A549 (cell line): Measurements from ENCODE around the gene PLPPR4. TPM values are rescaled to one million over a fixed set of nuclear protein-coding genes. Genes with fewer than 3 reads are reported as not detected.
A peak's percentile ranks its signal among the peaks of the same experiment; 100 is the strongest.
"Not testable (repeated sequence)": the region's sequence is repeated elsewhere in the genome, so short reads cannot be mapped to it uniquely, and the experiment has no call there.

Source experiments
- ATAC-seq, 2 experiments: fragments of 200-7000 bp in 1 of 2; fragments of >200 bp in 1 of 2; cut with Nextera tagmentation in 1 of 2; cut with Tn5 transposase in 1 of 2; 3 replicates each; pipeline versions ENCODE4 v1.8.0 to v1.9.1; 2018 to 2020; ENCODE audit warnings: mild to moderate bottlenecking in 1 of 2, moderate library complexity in 1 of 2
- CTCF ChIA-PET: fragments of 300-600 bp; sonication (Branson Sonifier 250); formaldehyde crosslinking; extraction: SDS; loops from one replicate; lab custom pipeline; 2021; ENCODE audit warnings: antibody characterized with exemption, inconsistent platforms; lab: Yijun Ruan, JAX
- POLR2A ChIA-PET: fragments of 350-600 bp; formaldehyde crosslinking; extraction: SDS; loops from one replicate; lab custom pipeline; 2021; ENCODE audit warnings: antibody characterized with exemption, inconsistent platforms; lab: Yijun Ruan, JAX
- DNase-seq, 2 experiments: peaks; one replicate each; pipeline versions ENCODE4 v3.0.0 to v3.0.0-alpha.2; 2011 to 2016; ENCODE audit warnings: low read depth in 1 of 2, low spot score in 1 of 2
- FAIRE-seq: peaks from 2 replicates; lab custom pipeline; 2011; peaks lifted over from hg19 to GRCh38; lab: Jason Lieb, UNC
- H3K27ac ChIP-seq, 2 experiments: fragments of >200 bp; sonication (Bioruptor Twin); formaldehyde crosslinking; 3 replicates each; pipeline ENCODE4 v1.5.1; 2016 to 2017
- H3K4me1 ChIP-seq: fragments of >200 bp; sonication (Bioruptor Twin); formaldehyde crosslinking; 3 replicates; pipeline ENCODE4 v1.6.1; 2016
- H3K4me2 ChIP-seq: fragments of >200 bp; sonication (Bioruptor Twin); formaldehyde crosslinking; 3 replicates; pipeline ENCODE4 v1.6.1; 2016
- H3K4me3 ChIP-seq: fragments of >200 bp; sonication (Bioruptor Twin); formaldehyde crosslinking; 3 replicates; pipeline ENCODE4 v1.5.1; 2016
- H3K9me3 ChIP-seq: fragments of >200 bp; sonication (Bioruptor Twin); formaldehyde crosslinking; 3 replicates; pipeline ENCODE4 v1.6.1; 2016
- BHLHE40 ChIP-seq: IDR thresholded peaks from 2 replicates; pipeline ENCODE4 v1.6.1; 2012; ENCODE audit warnings: low read depth, low read length, inconsistent platforms
- CEBPB ChIP-seq, 2 experiments: fragments of >200 bp in 1 of 2; sonication (Bioruptor Twin) in 1 of 2; formaldehyde crosslinking in 1 of 2; IDR thresholded peaks; 2 replicates each; pipeline ENCODE4 v1.6.1; 2012 to 2016
- CHD4 ChIP-seq: fragments of 200-600 bp; sonication (generic); IDR thresholded peaks from 2 replicates; pipeline ENCODE4 v1.6.1; 2016; ENCODE audit warnings: antibody characterized with exemption, mild to moderate bottlenecking, borderline replicate concordance
- EHMT2 ChIP-seq: fragments of 200-600 bp; sonication (generic); IDR thresholded peaks from 2 replicates; pipeline ENCODE4 v1.6.1; 2016; ENCODE audit warnings: antibody characterized with exemption, low read depth, mild to moderate bottlenecking, moderate library complexity
- EP300 ChIP-seq, 2 experiments: fragments of >200 bp; sonication (Bioruptor Twin); formaldehyde crosslinking; IDR thresholded peaks; 2 replicates in 1 of 2; 3 replicates in 1 of 2; pipeline ENCODE4 v1.6.1; 2016 to 2017
- FOSB ChIP-seq: fragments of 250-450 bp; sonication (Bioruptor Pico); IDR thresholded peaks from 2 replicates; pipeline ENCODE4 v1.5.0; 2020; ENCODE audit warnings: mild to moderate bottlenecking, moderate library complexity
- FOSL2 ChIP-seq, 2 experiments: fragments of 450-650 bp in 1 of 2; fragments of >200 bp in 1 of 2; sonication (Bioruptor Twin) in 1 of 2; formaldehyde crosslinking; IDR thresholded peaks; 2 replicates each; pipeline versions ENCODE4 v1.5.0 to v1.6.1; 2016 to 2020; ENCODE audit warnings: mild to moderate bottlenecking in 1 of 2, moderate library complexity in 1 of 2
- HEYL ChIP-seq: fragments of 250-450 bp; sonication (Bioruptor Pico); IDR thresholded peaks from 2 replicates; pipeline ENCODE4 v1.8.0; 2021; ENCODE audit warnings: mild to moderate bottlenecking, moderate library complexity
- HOXA7 ChIP-seq: fragments of 250-450 bp; sonication (Bioruptor Pico); IDR thresholded peaks from 2 replicates; pipeline ENCODE4 v1.5.0; 2020; ENCODE audit warnings: mild to moderate bottlenecking, moderate library complexity
- HOXB13 ChIP-seq: fragments of 250-450 bp; sonication (Bioruptor Pico); IDR thresholded peaks from 2 replicates; pipeline ENCODE4 v1.5.0; 2020; ENCODE audit warnings: low read depth, mild to moderate bottlenecking, moderate library complexity
- HOXB5 ChIP-seq: fragments of 250-450 bp; sonication (Bioruptor Pico); IDR thresholded peaks from 2 replicates; pipeline ENCODE4 v1.5.0; 2020; ENCODE audit warnings: mild to moderate bottlenecking, moderate library complexity
- JUN ChIP-seq, 2 experiments: fragments of >200 bp; sonication (Bioruptor Twin); formaldehyde crosslinking; IDR thresholded peaks; 2 replicates in 1 of 2; 3 replicates in 1 of 2; pipeline ENCODE4 v1.6.1; 2016 to 2017
- KDM5A ChIP-seq: fragments of 200-600 bp; sonication (generic); IDR thresholded peaks from 2 replicates; pipeline ENCODE4 v1.6.1; 2016; ENCODE audit warnings: antibody characterized with exemption, mild to moderate bottlenecking
- MAFK ChIP-seq: fragments of 450-650 bp; IDR thresholded peaks from 2 replicates; pipeline ENCODE4 v1.6.1; 2014; ENCODE audit not compliant: partially characterized antibody
- NFE2L2 ChIP-seq: fragments of 150-350 bp; conservative IDR thresholded peaks from 2 replicates; pipeline ENCODE4 v1.6.1; 2014; ENCODE audit warnings: low read length
- NPAS2 ChIP-seq: fragments of 250-450 bp; sonication (Bioruptor Pico); IDR thresholded peaks from 2 replicates; pipeline ENCODE4 v1.8.0; 2022; ENCODE audit warnings: mild to moderate bottlenecking, moderate library complexity, borderline replicate concordance
- RCOR1 ChIP-seq: fragments of 150-350 bp; IDR thresholded peaks from 2 replicates; pipeline ENCODE4 v1.6.1; 2014; ENCODE audit warnings: antibody characterized with exemption, low read length, low read depth
- TP53 ChIP-seq: fragments of 250-450 bp; sonication (Bioruptor Pico); IDR thresholded peaks from 2 replicates; pipeline ENCODE4 v1.5.0; 2021; ENCODE audit warnings: mild to moderate bottlenecking, moderate library complexity
- ZC3H11A ChIP-seq: fragments of 450-650 bp; IDR thresholded peaks from 2 replicates; pipeline ENCODE4 v1.6.1; 2014; ENCODE audit warnings: antibody characterized with exemption, mild to moderate bottlenecking
- ZNF302 ChIP-seq: fragments of 250-450 bp; sonication (Bioruptor Pico); IDR thresholded peaks from 2 replicates; pipeline ENCODE4 v1.9.0; 2021; ENCODE audit warnings: inconsistent platforms, mild to moderate bottlenecking, moderate library complexity
- ZSCAN20 ChIP-seq: fragments of 250-450 bp; sonication (Bioruptor Pico); IDR thresholded peaks from 2 replicates; pipeline ENCODE4 v1.8.0; 2022; ENCODE audit warnings: mild to moderate bottlenecking, moderate library complexity
- WGBS: methylation state at CpG from one replicate; pipeline ENCODE4 v1.1.6; 2017; ENCODE audit errors: missing lambda C conversion rate; 5-methylcytosine and 5-hydroxymethylcytosine counted together
- polyA plus RNA-seq, 4 experiments: library from polyadenylated mRNA; depleted of rRNA in 3 of 4; stranded (reverse); fragments of >200 nt; fragmentation: RNase III in 1 of 4; extraction: RNeasy Plus Mini Kit Qiagen cat#74134 plus additional on column Dnase treatment in 1 of 4; gene quantifications; 2 replicates in 3 of 4; 3 replicates in 1 of 4; pipeline ENCODE4 v1.2.3, GENCODE V29; 2011 to 2017
- TF ChIP-seq, protein P1 (sequence below): fragments of 250-450 bp; sonication (Bioruptor Pico); IDR thresholded peaks from 2 replicates; pipeline ENCODE4 v1.5.0; 2021; ENCODE audit warnings: mild to moderate bottlenecking, moderate library complexity, borderline replicate concordance
- TF ChIP-seq, protein P2 (sequence below): fragments of 200-600 bp; sonication (generic); IDR thresholded peaks from 2 replicates; pipeline ENCODE4 v1.6.1; 2016; ENCODE audit warnings: antibody characterized with exemption, mild to moderate bottlenecking, moderate library complexity
- TF ChIP-seq, protein P3 (sequence below): IDR thresholded peaks from 2 replicates; pipeline ENCODE4 v1.6.1; 2012
- TF ChIP-seq, protein P4 (sequence below): fragments of >200 bp; sonication (Bioruptor Twin); formaldehyde crosslinking; IDR thresholded peaks from 2 replicates; pipeline ENCODE4 v1.6.1; 2016
- TF ChIP-seq, protein P5 (sequence below): IDR thresholded peaks from 2 replicates; pipeline ENCODE4 v1.6.1; 2012; ENCODE audit warnings: low read depth, borderline replicate concordance

The PLPPR4 gene
- polyA plus RNA-seq, 2 of the 4 experiments (the other 2 are of a cell fraction): not detected

DNA sequence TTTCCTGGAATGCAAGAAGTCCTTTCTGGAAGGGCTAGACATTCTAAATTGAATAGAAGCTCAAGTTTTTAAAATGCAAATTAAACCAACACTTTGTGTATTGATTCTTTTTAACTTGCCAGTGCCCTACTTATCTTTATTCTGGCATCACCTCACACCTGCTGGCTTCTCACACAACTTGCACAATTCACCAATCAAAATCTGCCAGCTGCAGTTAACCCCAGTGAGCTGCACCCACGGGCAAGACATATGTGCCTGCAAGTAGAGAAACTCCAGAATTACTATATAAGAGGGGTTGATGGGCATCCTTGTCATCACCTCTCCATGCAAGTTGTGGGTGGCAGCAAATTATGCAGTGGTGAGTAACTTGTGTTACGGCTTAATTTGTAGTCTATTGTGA is 11.7 kb upstream of the PLPPR4 start (continued):
- TF ChIP-seq, protein P1, sequence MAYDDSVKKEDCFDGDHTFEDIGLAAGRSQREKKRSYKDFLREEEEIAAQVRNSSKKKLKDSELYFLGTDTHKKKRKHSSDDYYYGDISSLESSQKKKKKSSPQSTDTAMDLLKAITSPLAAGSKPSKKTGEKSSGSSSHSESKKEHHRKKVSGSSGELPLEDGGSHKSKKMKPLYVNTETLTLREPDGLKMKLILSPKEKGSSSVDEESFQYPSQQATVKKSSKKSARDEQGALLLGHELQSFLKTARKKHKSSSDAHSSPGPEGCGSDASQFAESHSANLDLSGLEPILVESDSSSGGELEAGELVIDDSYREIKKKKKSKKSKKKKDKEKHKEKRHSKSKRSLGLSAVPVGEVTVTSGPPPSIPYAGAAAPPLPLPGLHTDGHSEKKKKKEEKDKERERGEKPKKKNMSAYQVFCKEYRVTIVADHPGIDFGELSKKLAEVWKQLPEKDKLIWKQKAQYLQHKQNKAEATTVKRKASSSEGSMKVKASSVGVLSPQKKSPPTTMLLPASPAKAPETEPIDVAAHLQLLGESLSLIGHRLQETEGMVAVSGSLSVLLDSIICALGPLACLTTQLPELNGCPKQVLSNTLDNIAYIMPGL (CRISPR knock-in tag): no peak
- no peak for TF ChIP-seq FOSB (CRISPR knock-in tag)
- TF ChIP-seq, protein P2, sequence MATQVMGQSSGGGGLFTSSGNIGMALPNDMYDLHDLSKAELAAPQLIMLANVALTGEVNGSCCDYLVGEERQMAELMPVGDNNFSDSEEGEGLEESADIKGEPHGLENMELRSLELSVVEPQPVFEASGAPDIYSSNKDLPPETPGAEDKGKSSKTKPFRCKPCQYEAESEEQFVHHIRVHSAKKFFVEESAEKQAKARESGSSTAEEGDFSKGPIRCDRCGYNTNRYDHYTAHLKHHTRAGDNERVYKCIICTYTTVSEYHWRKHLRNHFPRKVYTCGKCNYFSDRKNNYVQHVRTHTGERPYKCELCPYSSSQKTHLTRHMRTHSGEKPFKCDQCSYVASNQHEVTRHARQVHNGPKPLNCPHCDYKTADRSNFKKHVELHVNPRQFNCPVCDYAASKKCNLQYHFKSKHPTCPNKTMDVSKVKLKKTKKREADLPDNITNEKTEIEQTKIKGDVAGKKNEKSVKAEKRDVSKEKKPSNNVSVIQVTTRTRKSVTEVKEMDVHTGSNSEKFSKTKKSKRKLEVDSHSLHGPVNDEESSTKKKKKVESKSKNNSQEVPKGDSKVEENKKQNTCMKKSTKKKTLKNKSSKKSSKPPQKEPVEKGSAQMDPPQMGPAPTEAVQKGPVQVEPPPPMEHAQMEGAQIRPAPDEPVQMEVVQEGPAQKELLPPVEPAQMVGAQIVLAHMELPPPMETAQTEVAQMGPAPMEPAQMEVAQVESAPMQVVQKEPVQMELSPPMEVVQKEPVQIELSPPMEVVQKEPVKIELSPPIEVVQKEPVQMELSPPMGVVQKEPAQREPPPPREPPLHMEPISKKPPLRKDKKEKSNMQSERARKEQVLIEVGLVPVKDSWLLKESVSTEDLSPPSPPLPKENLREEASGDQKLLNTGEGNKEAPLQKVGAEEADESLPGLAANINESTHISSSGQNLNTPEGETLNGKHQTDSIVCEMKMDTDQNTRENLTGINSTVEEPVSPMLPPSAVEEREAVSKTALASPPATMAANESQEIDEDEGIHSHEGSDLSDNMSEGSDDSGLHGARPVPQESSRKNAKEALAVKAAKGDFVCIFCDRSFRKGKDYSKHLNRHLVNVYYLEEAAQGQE: no peak
- TF ChIP-seq NPAS2: no peak
- TF ChIP-seq ZSCAN20 (CRISPR knock-in tag): no peak
- TF ChIP-seq, protein P3, sequence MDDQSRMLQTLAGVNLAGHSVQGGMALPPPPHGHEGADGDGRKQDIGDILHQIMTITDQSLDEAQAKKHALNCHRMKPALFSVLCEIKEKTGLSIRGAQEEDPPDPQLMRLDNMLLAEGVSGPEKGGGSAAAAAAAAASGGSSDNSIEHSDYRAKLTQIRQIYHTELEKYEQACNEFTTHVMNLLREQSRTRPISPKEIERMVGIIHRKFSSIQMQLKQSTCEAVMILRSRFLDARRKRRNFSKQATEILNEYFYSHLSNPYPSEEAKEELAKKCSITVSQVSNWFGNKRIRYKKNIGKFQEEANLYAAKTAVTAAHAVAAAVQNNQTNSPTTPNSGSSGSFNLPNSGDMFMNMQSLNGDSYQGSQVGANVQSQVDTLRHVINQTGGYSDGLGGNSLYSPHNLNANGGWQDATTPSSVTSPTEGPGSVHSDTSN: no peak
- TF ChIP-seq TP53 (CRISPR knock-in tag): no peak
- no peak for TF ChIP-seq RCOR1

DNA sequence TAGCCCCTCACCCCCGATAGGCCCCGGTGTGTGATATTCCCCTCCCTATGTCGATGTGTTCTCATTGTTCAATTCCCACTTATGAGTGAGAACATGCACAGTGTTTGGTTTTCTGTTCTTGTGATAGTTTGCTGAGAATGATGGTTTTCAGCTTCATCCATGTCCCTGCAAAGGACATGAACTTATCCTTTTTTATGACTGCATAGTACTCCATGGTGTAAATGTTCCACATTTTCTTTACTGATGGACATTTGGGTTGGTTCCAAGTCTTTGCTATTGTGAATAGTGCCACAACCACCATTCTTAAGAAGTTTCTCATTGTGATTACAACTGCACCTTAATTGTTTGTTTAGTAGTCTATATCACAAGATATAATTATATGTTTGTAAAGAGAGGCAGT is 3.9 kb upstream of the PLPPR4 start:
- H3K4me2 ChIP-seq, H3K4me1 ChIP-seq: not testable (repeated sequence)

DNA sequence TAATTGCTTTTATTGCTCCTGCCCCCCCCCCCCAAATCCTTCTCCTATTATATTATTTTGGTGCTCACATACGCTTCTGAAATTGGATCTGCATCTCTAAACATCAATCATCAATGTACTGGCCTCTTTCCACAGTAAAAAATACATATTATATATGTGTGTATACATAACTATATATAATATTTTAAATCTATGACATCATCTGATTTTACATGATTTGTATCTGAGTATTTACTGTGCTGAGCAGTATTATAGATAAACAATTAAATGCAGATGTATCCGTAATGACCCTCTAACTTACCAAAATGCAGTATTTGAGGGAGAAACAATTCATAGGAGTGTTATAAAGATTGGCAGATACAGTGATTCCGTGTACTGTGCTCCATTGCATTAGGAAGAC is 832 bp downstream of the PLPPR4 start:
- no peak for DNase-seq
- no peak overlapping the region for H3K27ac ChIP-seq
- H3K4me2 ChIP-seq: peak overlapping the region; percentile 87; the same call in 1 of the 3 replicates
- CTCF ChIA-PET: no interaction called here
- TF ChIP-seq NFE2L2: no peak
- TF ChIP-seq CHD4: no peak
- TF ChIP-seq MAFK: no peak
- TF ChIP-seq, all 56 proteins: peak for 0
- no peak for ATAC-seq
- FAIRE-seq: no peak
- H3K9me3 ChIP-seq: no peaks in the 10 kb centered on the region
- peak overlapping the region; percentile 40; the same call in 1 of the 3 replicates for H3K4me3 ChIP-seq
- no peaks in the 10 kb centered on the region for H3K4me1 ChIP-seq
- 41% methylated on average over 3 of the region's 3 CpGs for WGBS
- POLR2A ChIA-PET: no interaction called here

More for the DNA sequence above, 3.9 kb upstream of the PLPPR4 start:
- DNase-seq, FAIRE-seq, H3K27ac ChIP-seq, H3K4me3 ChIP-seq, POLR2A ChIA-PET, H3K9me3 ChIP-seq, ATAC-seq, CTCF ChIA-PET: not testable (repeated sequence)
- no CpG with 5 or more reads among the region's 3 CpGs for WGBS

DNA sequence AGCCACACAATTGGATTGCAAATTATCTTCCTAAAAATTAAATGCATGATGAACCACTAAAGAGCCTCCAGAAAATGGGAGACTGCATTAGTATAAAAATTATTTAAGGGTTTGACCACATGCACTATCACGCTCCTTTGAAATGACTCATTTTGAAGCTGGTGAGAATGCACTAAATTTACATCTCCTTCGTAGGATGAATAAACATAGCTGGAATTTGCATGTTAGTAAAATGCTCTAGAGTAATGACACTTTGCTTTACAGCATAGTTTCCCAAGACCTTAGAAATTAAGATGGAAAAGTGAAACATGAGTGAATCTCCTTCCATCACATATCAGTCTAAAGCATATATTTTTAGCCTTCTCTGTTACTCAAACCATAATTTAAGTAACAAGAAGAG is 2.4 kb downstream of the PLPPR4 start:
- Histone ChIP-seq H3K4me1 (no peaks in the 10 kb centered on the region), H3K9me3 (no peaks in the 10 kb centered on the region), H3K4me3 (no peak overlapping the region), H3K4me2 (no peak overlapping the region), H3K27ac (no peak overlapping the region)
- ChIA-PET POLR2A (no interaction called here), CTCF (no interaction called here)
- no peak for DNase-seq
- 41% methylated on average over 2 of the region's 2 CpGs for WGBS
- FAIRE-seq: no peak
- no peak for ATAC-seq
- TF ChIP-seq KDM5A (no peak), BHLHE40 (no peak), EHMT2 (no peak), ZNF302 (CRISPR knock-in tag) (no peak), NPAS2 (no peak), FOSL2 (IDR thresholded peaks at IDR 0.05) (no peak), FOSL2 (CRISPR knock-in tag; IDR thresholded peaks at IDR 0.05) (no peak), HEYL (CRISPR knock-in tag) (no peak), TP53 (CRISPR knock-in tag) (no peak), EP300 (IDR thresholded peaks at IDR 0.05) (no peak), HOXA7 (CRISPR knock-in tag) (no peak), ZC3H11A (no peak), HOXB5 (CRISPR knock-in tag) (no peak), JUN (IDR thresholded peaks at IDR 0.05) (no peak), NFE2L2 (no peak), HOXB13 (CRISPR knock-in tag) (no peak), CEBPB (IDR thresholded peaks at IDR 0.05) (no peak)
- TF ChIP-seq, protein P4, sequence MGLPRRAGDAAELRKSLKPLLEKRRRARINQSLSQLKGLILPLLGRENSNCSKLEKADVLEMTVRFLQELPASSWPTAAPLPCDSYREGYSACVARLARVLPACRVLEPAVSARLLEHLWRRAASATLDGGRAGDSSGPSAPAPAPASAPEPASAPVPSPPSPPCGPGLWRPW: no peak
- TF ChIP-seq, protein P5, sequence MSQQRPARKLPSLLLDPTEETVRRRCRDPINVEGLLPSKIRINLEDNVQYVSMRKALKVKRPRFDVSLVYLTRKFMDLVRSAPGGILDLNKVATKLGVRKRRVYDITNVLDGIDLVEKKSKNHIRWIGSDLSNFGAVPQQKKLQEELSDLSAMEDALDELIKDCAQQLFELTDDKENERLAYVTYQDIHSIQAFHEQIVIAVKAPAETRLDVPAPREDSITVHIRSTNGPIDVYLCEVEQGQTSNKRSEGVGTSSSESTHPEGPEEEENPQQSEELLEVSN: no peak
